Esophagus (tissue), 2 donors: ENCODE results near the gene WBP1. TPM values are rescaled to one million over a fixed set of nuclear protein-coding genes. Genes with fewer than 3 reads are reported as not detected.
"Not testable (repeated sequence)": the region's sequence is repeated elsewhere in the genome, so short reads cannot be mapped to it uniquely, and the experiment has no call there.

Source experiments
- H3K27ac ChIP-seq, 2 donors: one replicate each; pipeline ENCODE4 v1.5.1; 2013; ENCODE audit warnings: low read depth in 2 of 2, mild to moderate bottlenecking in 2 of 2, inconsistent platforms in 1 of 2, low read length in 1 of 2, moderate library complexity in 1 of 2
- H3K27me3 ChIP-seq, 2 donors: one replicate each; pipeline ENCODE4 v1.6.1; 2013; ENCODE audit warnings: low read length in 2 of 2, control low read depth in 1 of 2, mild to moderate bottlenecking in 1 of 2; ENCODE audit not compliant: insufficient read depth in 2 of 2, control insufficient read depth in 1 of 2
- H3K36me3 ChIP-seq, 2 donors: one replicate each; pipeline ENCODE4 v1.6.1; 2013; ENCODE audit warnings: low read length in 1 of 2; ENCODE audit not compliant: control insufficient read depth in 2 of 2, insufficient read depth in 2 of 2
- H3K4me1 ChIP-seq, 2 donors: one replicate each; pipeline ENCODE4 v1.6.1; 2013; ENCODE audit warnings: low read length in 1 of 2; ENCODE audit not compliant: control insufficient read depth in 2 of 2, insufficient read depth in 2 of 2
- H3K4me3 ChIP-seq, 2 donors: one replicate each; pipeline ENCODE4 v1.5.1; 2013; ENCODE audit warnings: low read length in 2 of 2, mild to moderate bottlenecking in 2 of 2, low read depth in 1 of 2, moderate library complexity in 1 of 2
- H3K9me3 ChIP-seq, 2 donors: one replicate each; pipeline ENCODE4 v1.6.1; 2013; ENCODE audit warnings: mild to moderate bottlenecking in 2 of 2, low read depth in 1 of 2, low read length in 1 of 2, moderate library complexity in 1 of 2; ENCODE audit not compliant: control insufficient read depth in 2 of 2, insufficient read depth in 1 of 2
- WGBS, 2 donors: extraction: QIAGEN DNeasy Blood & Tissue Kit; methylation state at CpG; one replicate each; pipeline ENCODE4 v1.1.7; 2013; 5-methylcytosine and 5-hydroxymethylcytosine counted together
- polyA plus RNA-seq, 2 donors: library from polyadenylated mRNA; stranded (reverse); fragments of 200-250 nt; gene quantifications; one replicate each; pipeline ENCODE4 v1.2.3, GENCODE V29; 2013
- donor health status: healthy with polysubstance abuse.
- donor health status: Bipolar disorder and iron deficiency.

The WBP1 gene
- polyA plus RNA-seq, 2 donors: 41.3 to 50.1 TPM

DNA sequence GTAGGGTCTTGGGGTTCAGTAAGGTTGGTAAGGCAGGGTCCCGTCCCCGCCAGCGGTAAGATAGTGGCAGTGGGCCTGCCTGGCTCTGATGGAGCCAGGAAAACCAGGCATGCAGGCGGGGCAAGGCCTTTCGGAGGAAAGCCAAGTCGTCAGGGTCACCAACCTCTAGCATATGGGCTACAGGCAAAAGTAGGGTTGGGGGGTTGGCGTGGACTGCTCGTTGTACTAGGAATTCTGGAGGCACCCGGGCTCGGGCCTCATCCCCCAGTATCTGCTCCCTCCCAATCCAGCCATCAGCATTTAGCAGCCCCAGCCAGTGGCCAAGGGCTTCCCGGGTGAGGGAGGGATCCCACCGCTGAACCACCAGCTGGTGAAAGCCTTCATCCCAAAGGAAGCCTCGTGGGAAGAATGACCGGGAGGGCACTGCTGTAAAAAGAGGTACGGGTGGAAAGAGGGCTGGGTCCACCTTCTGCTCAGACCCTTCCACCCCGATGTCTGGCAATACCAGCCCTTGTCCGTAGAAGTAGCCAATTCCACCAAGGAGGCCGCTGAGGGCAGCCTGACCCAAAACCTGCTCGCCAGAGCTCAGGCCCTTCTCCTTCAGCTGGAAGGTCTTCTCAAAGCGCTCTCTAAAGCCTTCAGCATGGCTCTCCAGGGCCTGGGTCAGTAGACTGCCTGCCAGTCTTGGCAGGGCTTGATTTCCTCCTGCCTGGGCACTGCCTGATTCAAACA is 4.0 kb downstream of the WBP1 start:
- H3K4me3 ChIP-seq: no peak overlapping the region
- H3K9me3 ChIP-seq: no peaks in the 10 kb centered on the region
- H3K27me3 ChIP-seq: no peaks in the 10 kb centered on the region
- H3K27ac ChIP-seq: no peak overlapping the region
- peaks cover 0 to 16% of the 10 kb centered on the region in 2 donors for H3K36me3 ChIP-seq
- H3K4me1 ChIP-seq: peaks cover 0 to 4% of the 10 kb centered on the region in 2 donors
- WGBS, 2 donors: 89 to 93% methylated on average over 20 of the region's 20 CpGs

DNA sequence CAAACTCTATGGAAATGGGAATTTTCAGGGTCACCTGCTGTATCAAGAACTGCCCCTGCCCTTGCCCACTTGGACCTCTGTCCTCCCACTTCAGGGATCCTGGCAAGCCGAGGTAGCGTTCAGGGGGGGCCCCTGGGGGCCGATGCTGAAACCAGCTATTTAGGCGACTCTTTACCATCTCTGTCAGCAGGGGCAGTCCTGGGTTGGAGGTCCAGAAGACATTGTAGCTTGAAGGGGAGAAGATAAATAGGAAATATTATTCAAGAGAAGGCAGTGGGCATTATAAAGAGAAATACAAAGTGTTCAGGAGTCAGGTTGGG is 4.5 kb downstream of the WBP1 start:
- Histone ChIP-seq H3K27me3 (no peaks in the 10 kb centered on the region), H3K27ac (no peak overlapping the region), H3K4me1 (peaks cover 0 to 4% of the 10 kb centered on the region in 2 donors), H3K9me3 (no peaks in the 10 kb centered on the region), H3K4me3 (no peak overlapping the region), H3K36me3 (peaks cover 0 to 16% of the 10 kb centered on the region in 2 donors)
- WGBS, 2 donors: 73 to 85% methylated on average over 4 of the region's 4 CpGs

DNA sequence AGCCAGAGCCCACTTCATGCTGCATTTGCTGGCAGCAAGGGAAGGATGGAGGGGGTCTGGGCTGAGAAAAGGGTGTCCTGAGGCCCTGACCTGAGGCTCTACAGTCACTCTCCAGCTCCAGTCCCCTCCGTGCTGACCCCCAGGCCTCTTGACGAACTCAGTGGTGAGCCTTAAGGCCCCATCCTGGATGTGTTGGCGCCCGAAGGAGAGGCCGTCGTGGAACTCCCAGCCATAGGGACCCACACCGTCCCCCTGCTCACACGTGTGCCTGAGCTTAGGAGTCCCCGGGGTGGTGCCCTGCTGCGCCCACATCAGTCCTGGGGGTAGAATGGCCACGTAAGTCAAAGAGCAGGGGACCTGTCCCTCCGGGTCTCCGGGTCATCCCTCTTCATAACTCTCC is 6.2 kb downstream of the WBP1 start:
- H3K27ac ChIP-seq: peak overlapping the region in 1 of 2 donors; percentile 91
- WGBS, 2 donors: 3 to 5% methylated on average over 13 of the region's 13 CpGs
- peaks cover 0 to 16% of the 10 kb centered on the region in 2 donors for H3K36me3 ChIP-seq

DNA sequence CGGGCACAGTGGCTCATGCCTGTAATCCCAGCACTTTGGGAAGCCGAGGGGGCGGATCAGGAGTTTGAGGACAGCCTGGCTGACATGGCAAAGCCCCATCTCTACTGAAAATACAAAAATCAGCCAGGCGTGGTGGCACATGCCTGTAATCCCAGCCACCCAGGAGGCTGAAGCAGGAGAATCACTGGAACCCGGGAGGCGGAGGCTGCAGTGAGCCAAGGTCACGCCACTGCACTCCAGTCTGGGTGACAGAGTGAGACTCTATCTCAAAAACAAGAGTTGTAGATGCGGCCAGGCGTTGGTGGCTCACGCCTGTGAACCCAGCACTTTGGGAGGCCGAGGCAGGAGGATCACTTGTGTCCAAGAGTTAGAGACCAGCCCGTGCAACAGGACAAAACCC is 12.5 kb downstream of the WBP1 start:
- not testable (repeated sequence) for H3K27ac ChIP-seq, H3K4me1 ChIP-seq, H3K4me3 ChIP-seq, H3K9me3 ChIP-seq, H3K27me3 ChIP-seq
- 93 to 94% methylated on average over 12 of the region's 12 CpGs for WGBS, 2 donors
- peaks cover 0 to 14% of the 10 kb centered on the region in 2 donors for H3K36me3 ChIP-seq

More for the DNA sequence above, 6.2 kb downstream of the WBP1 start:
- Histone ChIP-seq H3K4me3 (peak overlapping the region; percentile 85 to 91), H3K27me3 (no peaks in the 10 kb centered on the region), H3K9me3 (no peaks in the 10 kb centered on the region), H3K4me1 (peaks cover 0 to 4% of the 10 kb centered on the region in 2 donors)

DNA sequence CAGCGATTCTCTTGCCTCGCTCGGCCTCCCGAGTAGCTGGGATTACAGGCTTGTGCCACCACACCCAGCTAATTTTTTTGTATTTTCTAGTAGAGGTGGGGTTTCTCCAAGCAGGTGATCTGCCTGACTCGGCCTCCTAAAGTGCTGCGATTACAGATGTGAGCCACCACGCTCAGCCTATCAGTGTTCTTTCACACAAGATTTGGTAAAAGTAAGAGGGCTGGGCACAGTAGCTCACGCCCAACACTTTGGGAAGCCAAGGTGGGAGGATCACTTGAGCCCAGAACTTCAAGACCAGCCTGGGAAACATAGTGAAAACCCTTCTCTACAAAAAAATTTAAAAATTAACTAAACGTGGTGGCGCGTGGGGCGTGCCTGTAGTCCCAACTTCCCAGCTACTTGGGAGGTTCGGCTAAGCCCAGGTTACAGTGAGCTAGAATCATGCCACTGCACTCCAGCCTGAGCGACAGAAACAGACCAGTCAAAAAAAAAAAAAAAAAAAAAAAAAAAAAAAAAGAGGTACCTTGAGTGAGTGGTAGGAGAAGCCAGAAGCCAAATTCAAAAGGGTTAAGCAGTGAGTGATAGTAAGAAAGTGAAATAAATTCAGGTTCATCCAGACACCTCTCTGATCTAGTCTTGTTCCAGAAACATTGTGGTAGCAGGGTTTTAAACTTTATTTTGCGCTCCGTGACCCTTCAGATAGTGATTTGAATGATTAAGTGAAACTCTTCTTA is 13.3 kb downstream of the WBP1 start:
- peak overlapping the region; percentile 77 to 84 for H3K4me3 ChIP-seq
- no peaks in the 10 kb centered on the region for H3K27me3 ChIP-seq
- H3K27ac ChIP-seq: peak overlapping the region; percentile 95 to 99
- 44 to 48% methylated on average over 16 of the region's 16 CpGs for WGBS, 2 donors
- H3K4me1 ChIP-seq: peaks cover 4 to 5% of the 10 kb centered on the region in 2 donors
- H3K36me3 ChIP-seq: peaks cover 0 to 14% of the 10 kb centered on the region in 2 donors
- no peaks in the 10 kb centered on the region for H3K9me3 ChIP-seq

DNA sequence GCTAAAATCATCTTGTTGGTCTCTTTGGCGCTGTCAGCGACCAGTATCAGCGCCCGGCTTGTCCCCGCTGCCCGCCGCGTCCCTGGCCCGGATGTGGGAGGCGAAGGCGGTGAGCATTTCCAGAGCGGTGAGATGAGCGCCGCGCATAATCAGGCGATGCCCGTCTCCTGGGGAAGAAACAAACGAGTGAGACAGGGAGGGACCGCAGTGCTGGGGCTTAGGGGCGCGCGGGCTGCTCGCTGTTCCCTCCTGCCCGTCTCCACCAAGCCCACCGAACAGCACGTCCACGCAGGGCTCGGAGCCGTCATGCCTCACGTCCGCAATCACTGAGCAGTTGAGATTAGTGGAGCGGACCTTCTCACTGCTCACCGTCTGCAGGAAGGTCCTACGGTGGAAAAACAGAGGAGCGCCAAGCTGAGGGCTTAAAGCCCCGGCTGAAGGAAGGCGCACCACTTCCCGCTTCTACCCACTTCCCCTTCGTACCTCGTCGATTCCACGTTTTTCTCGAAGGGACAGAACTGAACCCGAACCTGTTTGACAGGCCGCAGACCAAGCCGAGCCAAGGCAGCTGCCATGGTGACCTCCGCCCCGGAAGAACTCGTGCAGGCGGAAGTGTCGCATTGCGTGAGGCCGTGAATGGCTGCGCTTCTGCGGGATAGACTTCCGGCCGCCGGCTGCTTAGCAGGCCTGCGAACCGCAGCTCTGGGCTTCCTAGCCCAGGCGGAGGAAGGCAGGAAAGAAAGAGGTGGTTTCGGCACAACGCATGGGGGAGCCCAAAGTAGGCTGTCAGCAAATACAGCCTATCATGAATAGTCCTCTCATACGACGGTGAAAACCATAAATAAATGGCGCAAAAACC is 14.1 kb downstream of the WBP1 start, which contains the start of gene MRPL53:
Gene MRPL53, minus strand, starts transcription at position 595 of the 859 bp plus-strand sequence. Its CDS starts 20 bp downstream, at position 575.
- Histone ChIP-seq H3K27ac (peak within 1 kb of the TSS; percentile 95 to 99), H3K4me1 (peaks cover 4 to 5% of the 10 kb centered on the region in 2 donors), H3K9me3 (no peaks in the 10 kb centered on the region), H3K27me3 (no peaks in the 10 kb centered on the region), H3K4me3 (peak within 1 kb of the TSS; percentile 77 to 84), H3K36me3 (peaks cover 0 to 14% of the 10 kb centered on the region in 2 donors)
- 0 to 1% methylated on average over 66 of the region's 66 CpGs for WGBS, 2 donors

DNA sequence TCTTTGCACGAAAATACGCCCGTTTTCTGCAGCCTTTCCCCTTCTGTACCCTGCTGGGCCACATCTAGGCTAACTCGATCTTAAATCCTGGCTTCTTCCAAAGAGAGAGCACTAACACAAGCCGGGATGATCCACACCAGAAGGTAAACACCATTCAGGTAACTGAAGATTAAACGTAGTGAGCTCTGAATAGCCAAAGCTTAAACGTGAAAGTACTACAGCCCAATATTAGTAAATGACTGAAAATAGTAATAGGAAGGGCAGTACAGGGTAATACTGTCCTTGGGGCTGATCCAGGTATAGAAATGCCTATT is 14.7 kb downstream of the WBP1 start:
- H3K27me3 ChIP-seq: no peaks in the 10 kb centered on the region
- 4 to 10% methylated on average over 7 of the region's 7 CpGs for WGBS, 2 donors
- H3K4me3 ChIP-seq: peak overlapping the region; percentile 77 to 84
- H3K36me3 ChIP-seq: peaks cover 0 to 17% of the 10 kb centered on the region in 2 donors
- peak overlapping the region; percentile 95 to 99 for H3K27ac ChIP-seq
- H3K9me3 ChIP-seq: no peaks in the 10 kb centered on the region
- peaks cover 4 to 5% of the 10 kb centered on the region in 2 donors for H3K4me1 ChIP-seq

DNA sequence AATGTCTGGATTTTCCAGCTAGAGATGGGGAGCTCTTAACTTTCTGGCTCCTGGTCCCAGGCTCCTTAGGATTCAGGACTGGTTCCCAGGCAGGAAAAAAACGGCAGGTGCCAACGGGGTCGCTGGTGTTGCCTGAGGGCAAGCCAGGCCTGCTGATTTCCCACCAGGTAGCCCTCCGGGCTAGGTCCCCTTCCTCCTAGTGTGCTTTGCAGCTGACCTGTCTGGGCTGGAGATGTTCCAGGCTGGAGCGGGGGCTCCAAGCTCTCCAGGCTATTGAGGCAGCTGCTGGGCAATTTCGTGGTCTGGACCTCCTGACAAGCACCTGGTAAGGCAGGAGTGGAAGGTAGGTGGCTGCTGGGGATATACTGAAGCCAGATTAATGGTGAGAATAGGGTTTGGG is 16.2 kb downstream of the WBP1 start:
- Histone ChIP-seq H3K36me3 (peaks cover 0 to 17% of the 10 kb centered on the region in 2 donors), H3K4me1 (peaks cover 4 to 5% of the 10 kb centered on the region in 2 donors), H3K27ac (no peak overlapping the region), H3K4me3 (no peak overlapping the region), H3K9me3 (no peaks in the 10 kb centered on the region), H3K27me3 (no peaks in the 10 kb centered on the region)
- WGBS, 2 donors: 91 to 94% methylated on average over 6 of the region's 6 CpGs

DNA sequence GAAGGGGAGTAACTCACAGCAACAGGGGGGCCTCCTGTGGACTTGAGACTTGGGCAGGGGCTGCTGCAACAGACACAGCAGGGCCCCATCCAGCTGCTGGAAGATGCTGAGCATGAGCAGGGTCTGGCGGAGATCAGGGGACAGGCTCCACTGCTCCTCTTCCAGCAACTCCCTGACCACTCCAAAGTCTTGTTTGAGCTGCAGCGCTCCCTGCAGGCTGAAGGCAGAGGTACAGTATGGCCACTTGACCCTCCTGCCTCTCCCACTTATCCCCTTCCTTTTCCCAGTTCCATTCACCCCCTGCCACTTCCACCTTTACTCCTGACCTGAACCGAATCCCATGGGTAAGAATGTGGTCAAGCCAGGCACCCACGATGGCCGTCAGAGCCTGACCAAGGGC is 16.7 kb downstream of the WBP1 start:
- H3K36me3 ChIP-seq: peaks cover 0 to 17% of the 10 kb centered on the region in 2 donors
- no peak overlapping the region for H3K27ac ChIP-seq
- peaks cover 4 to 5% of the 10 kb centered on the region in 2 donors for H3K4me1 ChIP-seq
- H3K4me3 ChIP-seq: no peak overlapping the region
- H3K27me3 ChIP-seq: no peaks in the 10 kb centered on the region
- no peaks in the 10 kb centered on the region for H3K9me3 ChIP-seq
- WGBS, 2 donors: 90 to 91% methylated on average over 5 of the region's 5 CpGs
